AG08395 (cell line): Measurements from ENCODE around the gene COL25A1.
A peak's percentile ranks its signal among the peaks of the same experiment; 100 is the strongest.
"Not testable (repeated sequence)": the region's sequence is repeated elsewhere in the genome, so short reads cannot be mapped to it uniquely, and the experiment has no call there.

ENCODE experiments used
- DNase-seq: peaks from one replicate; pipeline ENCODE4 v3.0.0; 2012; ENCODE audit warnings: mixed read lengths, low spot score

COL25A1 gene

DNA sequence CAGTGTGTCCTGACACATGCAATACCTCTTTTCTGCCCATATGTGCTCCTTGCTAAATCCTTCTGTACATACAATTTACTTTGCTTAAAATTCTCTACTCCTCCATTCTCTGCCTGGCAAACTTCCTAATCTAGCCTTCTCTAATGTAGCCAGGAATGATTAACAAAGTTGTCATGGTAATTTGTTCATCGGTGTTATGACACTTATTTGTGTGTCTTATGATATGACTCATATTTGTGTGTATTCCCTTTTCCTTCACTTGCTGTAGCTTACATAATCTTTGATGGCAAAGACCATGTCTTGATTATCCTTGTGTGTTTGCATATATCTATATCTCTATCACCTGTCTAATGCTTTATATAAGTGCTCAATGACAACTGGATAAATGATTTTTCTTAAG lies 133.3 kb downstream of the COL25A1 start:
- DNase-seq: no peak

GRCh38 chr4:109166586-109166985 lies 135.9 kb downstream of the COL25A1 start:
- no peak for DNase-seq

DNA sequence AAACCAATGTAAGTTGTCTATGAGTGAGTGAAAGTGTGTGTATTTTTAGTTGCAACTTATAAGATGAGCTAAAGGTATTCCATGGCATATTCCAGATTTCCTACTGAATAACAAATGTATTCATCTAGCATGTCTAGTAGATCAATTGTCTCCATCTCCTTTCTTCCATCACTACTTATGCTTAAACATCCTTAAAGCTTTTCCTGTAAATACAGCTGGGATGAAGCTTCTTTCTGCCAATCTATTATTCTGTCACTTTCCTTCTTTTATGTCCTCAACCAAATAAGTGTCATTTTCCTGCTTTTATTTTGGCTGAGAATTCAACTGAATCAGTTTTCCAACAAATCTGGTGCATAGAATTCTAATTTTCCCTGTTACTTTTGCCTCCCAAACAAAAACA lies 136.3 kb downstream of the COL25A1 start:
- no peak for DNase-seq

DNA sequence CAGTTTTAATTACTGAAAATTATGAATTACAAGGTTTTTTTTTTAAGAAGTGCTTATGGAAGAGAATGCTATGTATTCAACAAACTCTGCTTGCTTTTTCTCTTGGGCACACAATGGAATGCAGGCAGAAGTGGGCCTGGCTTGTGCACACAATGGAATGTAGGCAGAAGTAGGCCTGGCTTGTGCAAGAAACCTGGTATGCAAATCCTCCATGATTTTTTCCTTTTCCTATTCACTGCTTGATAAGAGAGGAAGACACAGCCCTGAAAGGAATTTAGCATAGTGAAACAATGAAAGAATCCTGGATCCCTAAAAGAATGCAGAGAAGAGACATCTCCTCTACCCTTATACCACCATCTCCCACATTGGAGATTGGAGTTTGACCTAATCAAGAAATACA lies 138.4 kb downstream of the COL25A1 start:
- DNase-seq: peak; percentile 7

GRCh38 chr4:109163493-109163892 lies 139.0 kb downstream of the COL25A1 start:
- DNase-seq: no peak

DNA sequence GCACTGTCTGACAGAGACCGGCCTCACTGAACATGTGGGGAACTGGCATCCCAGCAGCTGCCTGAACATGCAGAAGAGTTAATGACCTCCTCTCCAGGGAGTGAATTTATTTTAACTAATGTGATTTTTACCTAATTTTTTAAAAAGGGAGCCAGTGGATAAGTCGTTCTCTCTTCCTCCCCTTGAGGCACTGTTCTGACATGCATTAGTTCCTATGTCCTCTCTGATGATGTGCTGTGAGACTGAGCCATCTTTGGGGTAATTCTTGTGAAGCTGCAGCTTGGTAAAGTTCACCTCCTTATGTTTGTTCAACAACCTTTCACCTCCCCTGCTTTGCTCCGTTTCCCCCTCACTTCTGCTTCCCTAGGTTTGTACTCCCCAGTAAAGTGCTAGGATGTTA lies 139.7 kb downstream of the COL25A1 start:
- no peak for DNase-seq

DNA sequence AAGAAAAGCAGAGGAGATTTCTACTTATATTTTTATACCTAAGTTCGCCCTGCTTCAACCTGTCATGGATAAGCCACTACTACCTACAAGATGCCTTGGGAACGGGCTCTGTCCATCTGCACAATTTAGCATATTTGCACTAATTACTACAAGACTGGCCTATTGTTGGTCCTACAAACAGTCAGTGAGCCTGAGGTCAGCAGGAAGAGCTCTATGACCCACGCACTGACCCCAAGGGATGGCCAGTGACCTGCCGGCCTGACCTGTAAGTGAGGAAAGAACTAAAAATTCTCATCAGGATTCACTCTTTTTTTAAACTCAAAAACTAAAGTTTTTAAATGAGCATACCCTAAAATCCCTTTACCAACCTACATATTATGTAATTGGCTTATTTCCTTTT lies 142.0 kb downstream of the COL25A1 start:
- no peak for DNase-seq

DNA sequence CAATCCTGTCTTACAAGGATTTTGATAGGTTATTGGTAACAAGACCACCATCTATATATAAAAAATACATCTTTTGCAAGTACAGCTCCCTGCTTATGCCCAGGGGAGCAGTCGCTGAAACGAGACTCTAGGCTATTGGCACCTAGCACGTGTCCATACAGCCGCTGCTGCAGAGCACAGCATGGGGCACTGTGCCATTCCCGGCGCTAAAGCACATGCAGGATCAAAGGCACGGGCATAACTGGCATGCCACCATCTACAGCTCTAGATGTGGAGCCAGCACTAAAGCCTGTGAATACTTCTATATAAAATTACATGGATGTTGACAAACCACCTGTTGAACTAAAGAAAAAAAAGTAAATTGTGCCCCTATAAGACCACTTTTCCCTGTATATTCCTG lies 144.8 kb downstream of the COL25A1 start:
- no peak for DNase-seq

DNA sequence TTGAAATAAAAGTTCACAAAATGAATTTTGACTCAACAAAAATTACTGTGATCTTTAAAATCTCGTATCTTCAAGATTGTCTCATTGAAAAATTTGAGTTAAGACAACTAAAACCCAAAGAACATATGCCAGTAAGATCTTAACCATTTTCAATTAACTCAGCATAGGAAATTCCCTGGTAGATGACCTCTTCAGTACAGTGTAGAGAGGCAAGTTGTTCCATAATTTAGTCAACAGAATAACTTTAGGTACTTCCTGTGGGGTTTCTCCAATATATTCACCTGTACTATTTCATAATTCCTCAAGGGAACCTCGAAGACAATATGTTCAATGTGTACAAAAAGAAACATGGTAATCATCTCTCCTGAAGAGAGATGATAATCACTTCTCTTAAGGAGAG lies 145.3 kb downstream of the COL25A1 start:
- DNase-seq: no peak

- DNase-seq: no peak
Measured at GRCh38 chr4:109156356-109156755, 146.1 kb downstream of the COL25A1 start.

DNA sequence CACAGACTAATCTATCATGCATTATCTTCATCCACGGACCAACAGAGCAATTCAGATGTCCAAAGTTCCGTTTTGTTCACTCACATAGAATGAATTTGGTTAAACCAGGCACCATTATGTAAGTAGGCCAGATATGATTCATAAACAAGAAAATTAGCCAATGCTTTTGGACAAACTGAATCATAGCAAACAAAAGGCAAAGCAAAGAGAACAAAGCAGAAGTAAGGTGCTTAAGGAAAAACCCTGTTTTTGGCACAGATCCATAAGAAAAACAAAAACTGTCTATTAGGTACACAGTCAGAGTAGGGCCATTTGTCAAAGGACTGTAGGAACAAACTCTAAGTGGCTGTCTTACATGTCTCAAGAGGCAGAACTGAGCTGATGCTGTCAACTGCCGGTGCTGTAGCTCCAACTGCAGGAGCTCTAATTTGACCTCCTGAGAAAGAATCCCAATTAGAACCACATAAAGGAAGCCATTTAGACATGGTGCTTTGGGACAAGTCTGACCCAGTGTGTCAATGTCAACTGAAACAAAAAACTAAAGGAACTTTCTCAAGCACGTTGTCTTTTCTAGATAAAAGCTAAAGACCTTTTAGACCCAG lies 146.7 kb downstream of the COL25A1 start:
- no peak for DNase-seq

GRCh38 chr4:109155084-109155483 lies 147.4 kb downstream of the COL25A1 start:
- no peak for DNase-seq

GRCh38 chr4:109154424-109154823 lies 148.0 kb downstream of the COL25A1 start:
- no peak for DNase-seq

DNA sequence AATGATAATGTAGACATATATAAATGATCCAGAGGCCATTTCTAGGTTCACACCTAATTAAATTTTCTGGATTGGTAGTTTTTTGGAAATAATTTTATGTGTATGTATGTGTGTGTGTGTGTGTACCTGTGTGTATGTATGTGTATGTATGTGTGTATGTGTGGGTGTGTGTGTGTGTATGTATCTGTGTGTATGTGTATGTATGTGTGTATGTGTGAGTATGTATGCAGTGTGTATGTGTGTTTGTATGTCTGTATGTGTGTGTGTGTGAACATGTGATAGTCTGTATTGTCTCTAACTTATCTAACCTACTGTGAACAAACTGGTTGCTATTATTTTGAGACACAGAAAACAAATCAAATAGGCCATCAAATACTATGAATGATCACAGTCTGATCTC lies 152.6 kb downstream of the COL25A1 start:
- DNase-seq: no peak

DNA sequence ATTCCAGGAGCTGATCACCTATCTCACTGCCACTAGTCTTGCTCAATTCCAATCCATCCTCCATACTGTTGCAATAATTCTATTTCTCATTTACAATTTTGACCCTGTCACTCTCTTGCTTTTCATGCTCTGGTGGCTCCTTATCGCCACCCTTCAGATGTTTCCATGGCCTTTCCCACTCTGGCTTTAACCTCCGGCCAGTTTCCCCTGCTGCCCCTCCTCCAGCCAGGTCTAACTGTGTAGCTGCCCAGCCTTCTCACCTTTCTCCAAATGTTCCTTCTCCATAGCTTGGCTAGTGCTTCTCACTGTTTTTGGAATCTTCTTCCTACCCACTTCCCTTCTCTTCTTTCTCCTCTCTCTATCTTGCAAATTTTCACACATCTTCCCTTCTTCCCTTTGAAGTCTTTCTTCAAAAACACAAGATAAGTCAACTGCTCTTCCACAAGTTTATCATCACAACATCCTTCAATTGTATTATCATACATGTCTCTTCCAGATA lies 153.8 kb downstream of the COL25A1 start:
- DNase-seq: no peak

DNA sequence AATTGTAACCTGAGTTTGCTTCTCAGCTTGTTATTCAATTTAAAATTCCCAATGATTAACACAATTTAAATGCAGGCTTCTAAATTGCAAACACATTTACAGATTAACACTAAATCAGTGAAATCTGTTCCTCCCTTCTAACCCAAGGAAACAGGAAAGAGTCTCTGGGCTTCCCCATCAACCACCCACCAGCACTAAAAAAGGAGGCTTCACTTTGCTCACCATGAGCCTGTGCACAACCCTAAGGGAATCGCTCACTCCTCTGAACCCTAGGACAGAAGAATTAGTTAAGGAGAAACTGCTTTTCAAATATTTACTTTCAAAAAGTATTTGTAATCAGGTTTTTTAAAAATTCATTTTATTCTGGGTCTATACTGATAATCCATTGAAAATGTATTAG lies 155.3 kb downstream of the COL25A1 start:
- DNase-seq: no peak

- no peak for DNase-seq
Measured at GRCh38 chr4:109146499-109146898, 156.0 kb downstream of the COL25A1 start.

GRCh38 chr4:109138125-109138524 lies 164.3 kb downstream of the COL25A1 start:
- not testable (repeated sequence) for DNase-seq

- no peak for DNase-seq
Measured at GRCh38 chr4:109134921-109135320, 167.5 kb downstream of the COL25A1 start.

- DNase-seq: no peak
Measured at GRCh38 chr4:109134268-109134667, 168.2 kb downstream of the COL25A1 start.

DNA sequence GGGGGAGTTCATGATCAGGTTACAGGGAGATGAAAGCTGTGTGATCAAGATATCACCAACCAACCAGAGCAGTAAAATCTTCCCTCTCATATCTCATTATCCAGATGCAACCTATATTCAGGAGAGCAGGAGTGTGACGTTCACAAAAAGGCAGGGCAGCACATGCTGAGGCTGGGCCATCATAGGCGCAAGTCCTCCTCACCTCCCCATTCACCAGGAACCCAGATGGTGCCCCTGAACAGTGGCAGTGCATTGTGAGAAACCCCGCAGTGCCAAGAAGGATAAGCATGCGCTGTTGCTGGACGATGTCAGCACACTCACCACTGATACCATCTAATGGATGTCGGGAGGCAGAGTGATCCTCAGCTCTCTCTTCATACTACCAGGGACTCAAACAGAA lies 170.9 kb downstream of the COL25A1 start:
- DNase-seq: no peak

DNA sequence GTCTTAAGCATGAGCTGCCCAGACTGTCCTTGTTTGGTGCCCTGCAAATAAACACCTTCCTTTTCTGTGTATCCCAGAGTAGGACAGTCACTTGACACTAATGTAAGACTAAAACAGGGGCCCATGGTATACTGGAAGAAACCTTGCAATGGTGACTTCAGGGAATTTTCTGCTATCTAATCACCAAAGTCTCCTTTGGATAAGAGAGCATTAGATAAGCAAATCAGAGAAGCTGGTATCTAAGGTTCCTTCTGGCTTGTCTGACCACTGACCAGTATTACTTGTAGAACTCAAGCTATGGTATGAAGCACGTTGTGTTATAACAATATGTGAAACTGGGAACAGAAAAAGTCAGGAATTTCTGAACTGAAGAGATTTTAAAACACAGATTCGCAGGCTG lies 173.9 kb downstream of the COL25A1 start:
- DNase-seq: no peak

DNA sequence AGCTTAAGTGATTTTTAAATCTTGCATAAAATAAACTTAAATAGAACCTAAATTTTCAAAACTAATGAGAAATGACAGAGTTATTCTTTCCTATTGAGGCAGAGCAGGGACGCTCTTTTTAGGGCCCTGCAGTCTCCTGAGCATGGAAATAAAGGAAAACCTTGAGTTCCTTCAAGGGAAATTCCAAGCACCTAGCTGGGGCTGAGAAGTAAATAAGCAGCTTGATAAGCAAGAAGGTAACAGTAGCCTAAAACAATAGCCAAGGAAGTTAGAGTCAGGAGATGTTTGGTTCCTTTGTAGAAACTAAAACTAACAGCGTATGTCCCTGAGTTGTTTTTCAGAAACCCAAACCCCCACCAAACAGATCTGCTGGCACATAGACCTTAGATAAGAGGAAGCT lies 174.6 kb downstream of the COL25A1 start:
- no peak for DNase-seq

GRCh38 chr4:109126856-109127255 lies 175.6 kb downstream of the COL25A1 start:
- no peak for DNase-seq

GRCh38 chr4:109125084-109125483 lies 177.4 kb downstream of the COL25A1 start:
- DNase-seq: no peak
